Adrenal gland (tissue), 12 donors: ENCODE results near the gene TWIST2. TPM values are rescaled to one million over a fixed set of nuclear protein-coding genes. Genes with fewer than 3 reads are reported as not detected.
A peak's percentile ranks its signal among the peaks of the same experiment; 100 is the strongest.

Experiments
- DNase-seq, 7 donors: peaks; one replicate each; pipeline ENCODE4 v3.0.0-alpha.2; 2019 to 2020
- H3K27ac ChIP-seq, 5 donors: fragments of 200-600 bp; sonication (generic) in 4 of 5; 1 replicate in 3 of 5; 2 replicates in 2 of 5; pipeline versions ENCODE4 v1.5.1 to v1.8.0; 2016 to 2020; ENCODE audit warnings: mild to moderate bottlenecking in 1 of 5
- H3K27me3 ChIP-seq: fragments of 200-600 bp; 2 replicates; pipeline ENCODE4 v1.8.0; 2021
- H3K36me3 ChIP-seq, 2 donors: fragments of 200-600 bp; replicated peaks in 1 of 2; 1 replicate in 1 of 2; 2 replicates in 1 of 2; pipeline versions ENCODE4 v1.5.1 to v1.8.0; 2018 to 2022
- H3K4me1 ChIP-seq, 2 donors: fragments of 200-600 bp; replicated peaks in 1 of 2; 1 replicate in 1 of 2; 2 replicates in 1 of 2; pipeline versions ENCODE4 v1.5.1 to v1.8.0; 2018 to 2021
- H3K4me3 ChIP-seq, 4 donors: fragments of 200-600 bp; sonication (generic) in 3 of 4; one replicate each; pipeline ENCODE4 v1.5.1; 2016 to 2018
- H3K9me3 ChIP-seq, 3 donors: fragments of 200-600 bp; sonication (generic) in 1 of 3; replicated peaks in 1 of 3; 1 replicate in 2 of 3; 2 replicates in 1 of 3; pipeline versions ENCODE4 v1.5.1 to v1.8.0; 2016 to 2021
- CTCF ChIP-seq, 6 experiments: fragments of 450-650 bp in 4 of 6; fragments of 200-600 bp in 2 of 6; sonication (generic) in 1 of 6; IDR thresholded peaks; 1 replicate in 5 of 6; 2 replicates in 1 of 6; pipeline versions ENCODE4 v1.5.1 to v1.8.0; 2016 to 2021; ENCODE audit warnings: antibody characterized with exemption in 6 of 6, mild to moderate bottlenecking in 2 of 6, moderate library complexity in 1 of 6
- POLR2A ChIP-seq, 2 donors: fragments of 450-650 bp; IDR thresholded peaks; one replicate each; pipeline ENCODE4 v1.6.1; 2017; ENCODE audit warnings: antibody characterized with exemption in 2 of 2, mild to moderate bottlenecking in 2 of 2, moderate library complexity in 1 of 2
- WGBS, 4 donors: extraction: QIAGEN DNeasy Blood & Tissue Kit in 2 of 4; methylation state at CpG; one replicate each; pipeline versions ENCODE4 v1.1.5 to v1.1.7; 2013 to 2017; 5-methylcytosine and 5-hydroxymethylcytosine counted together
- intact Hi-C, 2 donors: fragments of 100-400 bp; cut with DNase I; formaldehyde crosslinking; loops; one replicate each; pipeline versions ENCODE4 v1.14.1 to v1.15.0; 2022 to 2023
- polyA plus RNA-seq, 3 donors: library from polyadenylated mRNA; stranded (reverse); fragments of 200-250 nt in 2 of 3; fragments of 350-450 nt in 1 of 3; fragmentation: Illumina TruSeq in 1 of 3; extraction: RNeasy Lipid Tissue Mini Kit (QIAGEN cat#74804) in 1 of 3; gene quantifications; one replicate each; pipeline ENCODE4 v1.2.3, GENCODE V29; 2013 to 2014
- total RNA-seq, 9 donors: library from RNA; depleted of rRNA in 4 of 9; stranded (reverse); fragments of >200 nt in 4 of 9; fragments of 120-200 nt in 1 of 9; fragmentation: NEBNext Ultra II Directional in 1 of 9; extraction: Animal tissue kit (Norgen Biotek cat#: 25700) in 1 of 9; gene quantifications; one replicate each; pipeline versions ENCODE4 v1.1.0 to v1.2.4, GENCODE V29; 2013 to 2023
- donor health status: healthy with polysubstance abuse.
- donor health status: Bipolar disorder and iron deficiency.
- donor health status: DM: yes; HTN: yes; CAD: no.
- donor health status: DM: no; HTN: no; CAD: no.
- donor health status: DM: no; HTN: no; CAD: no.
- donor health status: DM: yes; HTN: yes; CAD: no.

The TWIST2 gene
- total and polyA plus RNA-seq, 12 donors, result 1.0 to 20.5 (median 6.0) TPM

- no peak overlapping the region for H3K4me3 ChIP-seq
- H3K9me3 ChIP-seq, result no peaks in the 10 kb centered on the region
- no peaks in the 10 kb centered on the region for H3K27me3 ChIP-seq
- TF ChIP-seq POLR2A (IDR thresholded peaks at IDR 0.05), result no peak
- TF ChIP-seq CTCF (IDR thresholded peaks at IDR 0.05), result no peak
- H3K27ac ChIP-seq, result no peak overlapping the region
- H3K36me3 ChIP-seq, result no peaks in the 10 kb centered on the region
- intact Hi-C loops, result no loop called here
- no peaks in the 10 kb centered on the region for H3K4me1 ChIP-seq
- peak in 1 of 7 donors; percentile 4 for DNase-seq
- 65 to 76% (median 73%) methylated on average over 7 of the region's 7 CpGs for WGBS, 4 donors
Observed at GRCh38 chr2:238941262-238941792, 93.4 kb downstream of the TWIST2 start.

GRCh38 chr2:238942080-238942725 lies 94.3 kb downstream of the TWIST2 start:
- no peaks in the 10 kb centered on the region for H3K27me3 ChIP-seq
- 79 to 96% (median 87%) methylated on average over 9 to 19 of the region's 19 CpGs for WGBS, 4 donors
- DNase-seq, result peak in 1 of 7 donors; percentile 41
- H3K4me3 ChIP-seq, result no peak overlapping the region
- H3K27ac ChIP-seq, result no peak overlapping the region
- intact Hi-C loops, result no loop called here
- H3K9me3 ChIP-seq, result no peaks in the 10 kb centered on the region
- no peak for TF ChIP-seq POLR2A (IDR thresholded peaks at IDR 0.05)
- no peak for TF ChIP-seq CTCF (IDR thresholded peaks at IDR 0.05)
- H3K4me1 ChIP-seq, result no peaks in the 10 kb centered on the region
- no peaks in the 10 kb centered on the region for H3K36me3 ChIP-seq

- no peaks in the 10 kb centered on the region for H3K9me3 ChIP-seq
- no peaks in the 10 kb centered on the region for H3K27me3 ChIP-seq
- no peaks in the 10 kb centered on the region for H3K4me1 ChIP-seq
- WGBS, 4 donors, result 63 to 73% (median 68%) methylated on average over 13 of the region's 13 CpGs
- no peak overlapping the region for H3K4me3 ChIP-seq
- DNase-seq, result peak in 1 of 7 donors; percentile 25
- no peak overlapping the region for H3K27ac ChIP-seq
- no peaks in the 10 kb centered on the region for H3K36me3 ChIP-seq
- TF ChIP-seq POLR2A (IDR thresholded peaks at IDR 0.05) (no peak), CTCF (IDR thresholded peaks at IDR 0.05) (no peak)
- intact Hi-C loops, result no loop called here
Observed at GRCh38 chr2:238942726-238943300, 94.9 kb downstream of the TWIST2 start.

- Histone ChIP-seq H3K4me3 (no peak overlapping the region), H3K4me1 (no peaks in the 10 kb centered on the region), H3K36me3 (no peaks in the 10 kb centered on the region), H3K9me3 (no peaks in the 10 kb centered on the region), H3K27me3 (no peaks in the 10 kb centered on the region), H3K27ac (no peak overlapping the region)
- intact Hi-C loops, result no loop called here
- peak in 2 of 7 donors; percentile 7 to 35 for DNase-seq
- 76 to 85% (median 83%) methylated on average over 13 to 14 of the region's 14 CpGs for WGBS, 4 donors
- no peak for TF ChIP-seq CTCF (IDR thresholded peaks at IDR 0.05)
- TF ChIP-seq POLR2A (IDR thresholded peaks at IDR 0.05), result no peak
Observed at GRCh38 chr2:238943338-238944067, 95.6 kb downstream of the TWIST2 start.
